GM23338 (cell line): ENCODE results near the gene C16orf95. TPM values are rescaled to one million over a fixed set of nuclear protein-coding genes. Genes with fewer than 3 reads are reported as not detected.

Source experiments
- ATAC-seq: fragments of 200-7000 bp; cut with Tn5 transposase; 3 replicates; pipeline ENCODE4 v1.9.1; 2020
- DNase-seq: peaks from one replicate; pipeline ENCODE4 v3.0.0-alpha.2; 2015; ENCODE audit warnings: low spot score
- H2AFZ ChIP-seq: fragments of 200-600 bp; sonication (generic); 2 replicates; pipeline ENCODE4 v1.8.0; 2016; ENCODE audit warnings: antibody characterized with exemption, mild to moderate bottlenecking, moderate library complexity
- H3F3A ChIP-seq: fragments of 200-600 bp; sonication (generic); replicated peaks from 2 replicates; pipeline ENCODE4 v1.8.0; 2017; ENCODE audit warnings: antibody characterized with exemption, mixed run types, low read depth
- H3K27ac ChIP-seq: fragments of 200-600 bp; sonication (generic); 2 replicates; pipeline ENCODE4 v1.6.1; 2016; ENCODE audit warnings: low read depth
- H3K27me3 ChIP-seq: fragments of 200-600 bp; sonication (generic); 2 replicates; pipeline ENCODE4 v1.8.0; 2016; ENCODE audit warnings: mild to moderate bottlenecking, mixed run types, moderate library complexity; ENCODE audit not compliant: insufficient read depth
- H3K36me3 ChIP-seq: fragments of 200-600 bp; sonication (generic); 2 replicates; pipeline ENCODE4 v1.8.0; 2016; ENCODE audit warnings: mild to moderate bottlenecking; ENCODE audit not compliant: insufficient read depth
- H3K4me1 ChIP-seq: fragments of 200-600 bp; sonication (generic); 2 replicates; pipeline ENCODE4 v1.8.0; 2016; ENCODE audit warnings: mild to moderate bottlenecking, moderate library complexity; ENCODE audit not compliant: insufficient read depth
- H3K4me2 ChIP-seq: fragments of 200-600 bp; sonication (generic); 2 replicates; pipeline ENCODE4 v1.7.1; 2017; ENCODE audit warnings: mixed run types
- H3K4me3 ChIP-seq: fragments of 200-600 bp; sonication (generic); 2 replicates; pipeline ENCODE4 v1.6.1; 2016; ENCODE audit warnings: mixed run types
- H3K79me2 ChIP-seq: fragments of 200-600 bp; sonication (generic); replicated peaks from 2 replicates; pipeline ENCODE4 v1.8.0; 2017; ENCODE audit warnings: mild to moderate bottlenecking; ENCODE audit not compliant: insufficient read depth
- H3K9me2 ChIP-seq: fragments of 200-600 bp; sonication (generic); 2 replicates; pipeline ENCODE4 v1.8.0; 2017; ENCODE audit not compliant: insufficient read depth
- H4K20me1 ChIP-seq: fragments of 200-600 bp; sonication (generic); replicated peaks from 2 replicates; pipeline ENCODE4 v1.8.0; 2017; ENCODE audit warnings: mild to moderate bottlenecking; ENCODE audit not compliant: insufficient read depth
- H3K27ac Mint-ChIP-seq: 2 replicates; pipeline ENCODE4 v1.8.0; 2020; ENCODE audit warnings: inconsistent platforms, mild to moderate bottlenecking, moderate library complexity, mixed read lengths
- H3K27me3 Mint-ChIP-seq: 3 replicates; pipeline ENCODE4 v1.8.0; 2022; ENCODE audit warnings: low read depth, mild to moderate bottlenecking, moderate library complexity, mixed read lengths, inconsistent platforms; ENCODE audit not compliant: insufficient read depth, poor library complexity
- H3K36me3 Mint-ChIP-seq: 3 replicates; pipeline ENCODE4 v1.8.0; 2021; ENCODE audit warnings: low read depth, mild to moderate bottlenecking, inconsistent platforms, moderate library complexity, mixed read lengths
- H3K4me1 Mint-ChIP-seq: 3 replicates; pipeline ENCODE4 v1.8.0; 2020; ENCODE audit warnings: mild to moderate bottlenecking, inconsistent platforms, mixed read lengths
- H3K4me3 Mint-ChIP-seq: 3 replicates; pipeline ENCODE4 v1.8.0; 2021; ENCODE audit warnings: moderate library complexity, mild to moderate bottlenecking, inconsistent platforms, mixed read lengths
- H3K9me3 Mint-ChIP-seq: 3 replicates; pipeline ENCODE4 v1.8.0; 2020; ENCODE audit warnings: moderate library complexity, mild to moderate bottlenecking, inconsistent platforms, mixed read lengths
- CREB1 ChIP-seq: fragments of 250-450 bp; sonication (Bioruptor Pico); IDR thresholded peaks from 2 replicates; pipeline ENCODE4 v1.5.0; 2020; ENCODE audit warnings: low read depth, mild to moderate bottlenecking, moderate library complexity
- EZH2phosphoT487 ChIP-seq: fragments of 200-600 bp; sonication (generic); IDR thresholded peaks from one replicate; pipeline ENCODE4 v1.8.1; 2018; ENCODE audit warnings: antibody characterized with exemption; ENCODE audit not compliant: unreplicated experiment
- JUNB ChIP-seq: IDR thresholded peaks from one replicate; pipeline ENCODE4 v1.6.1; 2016; ENCODE audit warnings: antibody characterized with exemption; ENCODE audit not compliant: unreplicated experiment
- NANOG ChIP-seq: IDR thresholded peaks from 2 replicates; pipeline ENCODE4 v1.6.1; 2016; ENCODE audit warnings: antibody characterized with exemption, borderline replicate concordance
- POLR2AphosphoS5 ChIP-seq: IDR thresholded peaks from 2 replicates; pipeline ENCODE4 v1.6.1; 2016; ENCODE audit warnings: antibody characterized with exemption, low read depth
- polyA plus RNA-seq: library from polyadenylated mRNA; unstranded; fragments of >200 nt; fragmentation: Nextera tagmentation; extraction: Ambion mirVana; gene quantifications from 2 replicates; pipeline ENCODE4 v1.2.1, GENCODE V29; 2016
- total RNA-seq: library from RNA; depleted of rRNA; stranded (reverse); fragments of >200 nt; shearing (Covaris generic); gene quantifications from 2 replicates; pipeline ENCODE4 v1.2.3, GENCODE V29; 2014
- TF ChIP-seq, protein P1 (sequence below): fragments of 250-450 bp; sonication (Bioruptor Pico); IDR thresholded peaks from 2 replicates; pipeline ENCODE4 v1.5.0; 2020; ENCODE audit warnings: mild to moderate bottlenecking, moderate library complexity
- TF ChIP-seq, protein P2 (sequence below): IDR thresholded peaks from one replicate; pipeline ENCODE4 v1.6.1; 2018; ENCODE audit warnings: antibody characterized with exemption; ENCODE audit not compliant: unreplicated experiment

C16orf95 gene
- total and polyA plus RNA-seq, 2 experiments from 2014 or later: 1.2 to 3.9 TPM

DNA sequence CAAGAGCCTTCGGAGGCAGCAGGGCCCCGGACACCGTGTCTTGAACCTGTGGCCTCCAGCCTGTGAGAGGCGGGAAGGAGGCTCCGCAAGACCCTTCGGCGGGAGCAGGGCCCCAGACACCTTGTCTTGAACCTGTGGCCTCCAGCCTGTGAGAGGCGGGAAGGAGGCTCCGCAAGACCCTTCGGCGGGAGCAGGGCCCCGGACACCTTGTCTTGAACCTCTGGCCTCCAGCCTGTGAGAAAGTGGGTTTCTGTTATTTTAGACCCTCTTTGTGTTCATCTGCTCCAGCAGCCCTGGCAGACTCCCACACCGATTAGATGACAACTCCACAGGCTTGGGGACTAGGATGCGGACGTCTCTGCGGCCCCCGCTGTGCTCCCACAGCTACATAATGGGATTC lies 36.4 kb upstream of the C16orf95 start:
- H3K27ac Mint-ChIP-seq: no peak overlapping the region
- peaks cover 3% of the 10 kb centered on the region; the same call in 1 of the 3 replicates for H3K36me3 Mint-ChIP-seq

DNA sequence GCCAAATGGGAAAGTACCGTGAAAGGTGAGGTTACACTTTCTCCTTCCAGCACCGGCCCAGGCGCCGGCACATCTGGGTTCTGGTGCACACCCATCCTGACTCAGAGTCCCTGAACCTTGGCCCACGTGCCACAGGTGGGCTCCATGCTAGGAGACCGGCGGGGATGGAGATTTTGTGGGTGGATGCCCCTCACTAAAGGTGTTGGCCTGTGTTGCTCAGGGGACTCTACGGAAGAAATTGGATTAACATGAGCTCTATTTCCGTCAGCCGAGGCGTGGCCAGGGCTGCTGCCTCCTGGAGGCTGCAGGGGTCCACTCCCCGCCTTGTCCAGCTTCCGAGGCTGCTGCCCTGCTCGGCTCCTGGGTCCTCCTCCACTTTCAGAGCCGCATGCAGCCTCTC lies 35.6 kb upstream of the C16orf95 start:
- peaks cover 5% of the 10 kb centered on the region for H3K27me3 Mint-ChIP-seq
- Histone ChIP-seq H3K4me1 (no peaks in the 10 kb centered on the region), H3K79me2 (peaks cover 12% of the 10 kb centered on the region; the same call in 1 of the 2 replicates), H3K36me3 (no peaks in the 10 kb centered on the region), H3K27me3 (no peaks in the 10 kb centered on the region), H3K4me3 (no peak overlapping the region), H2AFZ (no peak overlapping the region), H3K4me2 (no peak overlapping the region), H3K27ac (no peak overlapping the region), H4K20me1 (peaks cover 11% of the 10 kb centered on the region; the same call in 1 of the 2 replicates), H3F3A (no peaks in the 10 kb centered on the region), H3K9me2 (no peaks in the 10 kb centered on the region)
- no peaks in the 10 kb centered on the region; the same call in 2 of the 3 replicates for H3K9me3 Mint-ChIP-seq
- H3K4me1 Mint-ChIP-seq: no peaks in the 10 kb centered on the region
- no peak overlapping the region for H3K4me3 Mint-ChIP-seq
- no peak for TF ChIP-seq EZH2phosphoT487
- TF ChIP-seq POLR2AphosphoS5: no peak
- TF ChIP-seq JUNB: no peak
- no peak for TF ChIP-seq CREB1 (CRISPR knock-in tag)
- TF ChIP-seq, protein P1, sequence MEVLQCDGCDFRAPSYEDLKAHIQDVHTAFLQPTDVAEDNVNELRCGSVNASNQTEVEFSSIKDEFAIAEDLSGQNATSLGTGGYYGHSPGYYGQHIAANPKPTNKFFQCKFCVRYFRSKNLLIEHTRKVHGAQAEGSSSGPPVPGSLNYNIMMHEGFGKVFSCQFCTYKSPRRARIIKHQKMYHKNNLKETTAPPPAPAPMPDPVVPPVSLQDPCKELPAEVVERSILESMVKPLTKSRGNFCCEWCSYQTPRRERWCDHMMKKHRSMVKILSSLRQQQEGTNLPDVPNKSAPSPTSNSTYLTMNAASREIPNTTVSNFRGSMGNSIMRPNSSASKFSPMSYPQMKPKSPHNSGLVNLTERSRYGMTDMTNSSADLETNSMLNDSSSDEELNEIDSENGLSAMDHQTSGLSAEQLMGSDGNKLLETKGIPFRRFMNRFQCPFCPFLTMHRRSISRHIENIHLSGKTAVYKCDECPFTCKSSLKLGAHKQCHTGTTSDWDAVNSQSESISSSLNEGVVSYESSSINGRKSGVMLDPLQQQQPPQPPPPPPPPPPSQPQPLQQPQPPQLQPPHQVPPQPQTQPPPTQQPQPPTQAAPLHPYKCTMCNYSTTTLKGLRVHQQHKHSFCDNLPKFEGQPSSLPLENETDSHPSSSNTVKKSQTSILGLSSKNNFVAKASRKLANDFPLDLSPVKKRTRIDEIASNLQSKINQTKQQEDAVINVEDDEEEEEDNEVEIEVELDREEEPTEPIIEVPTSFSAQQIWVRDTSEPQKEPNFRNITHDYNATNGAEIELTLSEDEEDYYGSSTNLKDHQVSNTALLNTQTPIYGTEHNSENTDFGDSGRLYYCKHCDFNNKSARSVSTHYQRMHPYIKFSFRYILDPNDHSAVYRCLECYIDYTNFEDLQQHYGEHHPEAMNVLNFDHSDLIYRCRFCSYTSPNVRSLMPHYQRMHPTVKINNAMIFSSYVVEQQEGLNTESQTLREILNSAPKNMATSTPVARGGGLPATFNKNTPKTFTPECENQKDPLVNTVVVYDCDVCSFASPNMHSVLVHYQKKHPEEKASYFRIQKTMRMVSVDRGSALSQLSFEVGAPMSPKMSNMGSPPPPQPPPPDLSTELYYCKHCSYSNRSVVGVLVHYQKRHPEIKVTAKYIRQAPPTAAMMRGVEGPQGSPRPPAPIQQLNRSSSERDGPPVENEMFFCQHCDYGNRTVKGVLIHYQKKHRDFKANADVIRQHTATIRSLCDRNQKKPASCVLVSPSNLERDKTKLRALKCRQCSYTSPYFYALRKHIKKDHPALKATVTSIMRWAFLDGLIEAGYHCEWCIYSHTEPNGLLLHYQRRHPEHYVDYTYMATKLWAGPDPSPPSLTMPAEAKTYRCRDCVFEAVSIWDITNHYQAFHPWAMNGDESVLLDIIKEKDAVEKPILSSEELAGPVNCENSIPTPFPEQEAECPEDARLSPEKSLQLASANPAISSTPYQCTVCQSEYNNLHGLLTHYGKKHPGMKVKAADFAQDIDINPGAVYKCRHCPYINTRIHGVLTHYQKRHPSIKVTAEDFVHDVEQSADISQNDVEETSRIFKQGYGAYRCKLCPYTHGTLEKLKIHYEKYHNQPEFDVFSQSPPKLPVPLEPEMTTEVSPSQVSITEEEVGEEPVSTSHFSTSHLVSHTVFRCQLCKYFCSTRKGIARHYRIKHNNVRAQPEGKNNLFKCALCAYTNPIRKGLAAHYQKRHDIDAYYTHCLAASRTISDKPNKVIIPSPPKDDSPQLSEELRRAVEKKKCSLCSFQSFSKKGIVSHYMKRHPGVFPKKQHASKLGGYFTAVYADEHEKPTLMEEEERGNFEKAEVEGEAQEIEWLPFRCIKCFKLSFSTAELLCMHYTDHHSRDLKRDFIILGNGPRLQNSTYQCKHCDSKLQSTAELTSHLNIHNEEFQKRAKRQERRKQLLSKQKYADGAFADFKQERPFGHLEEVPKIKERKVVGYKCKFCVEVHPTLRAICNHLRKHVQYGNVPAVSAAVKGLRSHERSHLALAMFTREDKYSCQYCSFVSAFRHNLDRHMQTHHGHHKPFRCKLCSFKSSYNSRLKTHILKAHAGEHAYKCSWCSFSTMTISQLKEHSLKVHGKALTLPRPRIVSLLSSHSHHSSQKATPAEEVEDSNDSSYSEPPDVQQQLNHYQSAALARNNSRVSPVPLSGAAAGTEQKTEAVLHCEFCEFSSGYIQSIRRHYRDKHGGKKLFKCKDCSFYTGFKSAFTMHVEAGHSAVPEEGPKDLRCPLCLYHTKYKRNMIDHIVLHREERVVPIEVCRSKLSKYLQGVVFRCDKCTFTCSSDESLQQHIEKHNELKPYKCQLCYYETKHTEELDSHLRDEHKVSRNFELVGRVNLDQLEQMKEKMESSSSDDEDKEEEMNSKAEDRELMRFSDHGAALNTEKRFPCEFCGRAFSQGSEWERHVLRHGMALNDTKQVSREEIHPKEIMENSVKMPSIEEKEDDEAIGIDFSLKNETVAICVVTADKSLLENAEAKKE (CRISPR knock-in tag): no peak
- TF ChIP-seq NANOG: no peak
- TF ChIP-seq, protein P2, sequence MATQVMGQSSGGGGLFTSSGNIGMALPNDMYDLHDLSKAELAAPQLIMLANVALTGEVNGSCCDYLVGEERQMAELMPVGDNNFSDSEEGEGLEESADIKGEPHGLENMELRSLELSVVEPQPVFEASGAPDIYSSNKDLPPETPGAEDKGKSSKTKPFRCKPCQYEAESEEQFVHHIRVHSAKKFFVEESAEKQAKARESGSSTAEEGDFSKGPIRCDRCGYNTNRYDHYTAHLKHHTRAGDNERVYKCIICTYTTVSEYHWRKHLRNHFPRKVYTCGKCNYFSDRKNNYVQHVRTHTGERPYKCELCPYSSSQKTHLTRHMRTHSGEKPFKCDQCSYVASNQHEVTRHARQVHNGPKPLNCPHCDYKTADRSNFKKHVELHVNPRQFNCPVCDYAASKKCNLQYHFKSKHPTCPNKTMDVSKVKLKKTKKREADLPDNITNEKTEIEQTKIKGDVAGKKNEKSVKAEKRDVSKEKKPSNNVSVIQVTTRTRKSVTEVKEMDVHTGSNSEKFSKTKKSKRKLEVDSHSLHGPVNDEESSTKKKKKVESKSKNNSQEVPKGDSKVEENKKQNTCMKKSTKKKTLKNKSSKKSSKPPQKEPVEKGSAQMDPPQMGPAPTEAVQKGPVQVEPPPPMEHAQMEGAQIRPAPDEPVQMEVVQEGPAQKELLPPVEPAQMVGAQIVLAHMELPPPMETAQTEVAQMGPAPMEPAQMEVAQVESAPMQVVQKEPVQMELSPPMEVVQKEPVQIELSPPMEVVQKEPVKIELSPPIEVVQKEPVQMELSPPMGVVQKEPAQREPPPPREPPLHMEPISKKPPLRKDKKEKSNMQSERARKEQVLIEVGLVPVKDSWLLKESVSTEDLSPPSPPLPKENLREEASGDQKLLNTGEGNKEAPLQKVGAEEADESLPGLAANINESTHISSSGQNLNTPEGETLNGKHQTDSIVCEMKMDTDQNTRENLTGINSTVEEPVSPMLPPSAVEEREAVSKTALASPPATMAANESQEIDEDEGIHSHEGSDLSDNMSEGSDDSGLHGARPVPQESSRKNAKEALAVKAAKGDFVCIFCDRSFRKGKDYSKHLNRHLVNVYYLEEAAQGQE: no peak
- ATAC-seq (peak; percentile 24; the same call in 1 of the 3 replicates), DNase-seq (no peak)
- H3K36me3 Mint-ChIP-seq: peaks cover 3% of the 10 kb centered on the region; the same call in 1 of the 3 replicates
- no peak overlapping the region for H3K27ac Mint-ChIP-seq

More for the DNA sequence above, 36.4 kb upstream of the C16orf95 start:
- H3K27me3 ChIP-seq: no peaks in the 10 kb centered on the region
- no peak for TF ChIP-seq CREB1 (CRISPR knock-in tag)
- TF ChIP-seq JUNB: no peak
- no peaks in the 10 kb centered on the region for H3K9me2 ChIP-seq
- peaks cover 12% of the 10 kb centered on the region; the same call in 1 of the 2 replicates for H3K79me2 ChIP-seq
- no peaks in the 10 kb centered on the region; the same call in 1 of the 2 replicates for H3K36me3 ChIP-seq
- H3K4me2 ChIP-seq: no peak overlapping the region
- H3K4me1 ChIP-seq: no peaks in the 10 kb centered on the region
- H2AFZ ChIP-seq: no peak overlapping the region
- H3K27ac ChIP-seq: no peak overlapping the region; the same call in 1 of the 2 replicates
- no peaks in the 10 kb centered on the region for H3K9me3 Mint-ChIP-seq
- H3K4me1 Mint-ChIP-seq: no peaks in the 10 kb centered on the region
- H3K4me3 Mint-ChIP-seq: no peak overlapping the region
- peaks cover 11% of the 10 kb centered on the region; the same call in 1 of the 2 replicates for H4K20me1 ChIP-seq
- no peak overlapping the region for H3K4me3 ChIP-seq
- H3F3A ChIP-seq: no peaks in the 10 kb centered on the region
- H3K27me3 Mint-ChIP-seq: peaks cover 5% of the 10 kb centered on the region
- DNase-seq: no peak
- no peak for ATAC-seq
